GM21381 (cell line): Measurements from ENCODE around the gene OSBP2.

Source experiments
- ATAC-seq: cut with Tn5 transposase; IDR thresholded peaks from one replicate; pipeline ENCODE4 v1.9.1; 2021; ENCODE audit warnings: mild to moderate bottlenecking, moderate library complexity; ENCODE audit not compliant: unreplicated experiment

Gene OSBP2

GRCh38 chr22:30838111-30838510, 143.4 kb downstream of the OSBP2 start:
- ATAC-seq = no peak

GRCh38 chr22:30841273-30841672, 146.6 kb downstream of the OSBP2 start:
- ATAC-seq = no peak

- no peak for ATAC-seq
Observed at GRCh38 chr22:30843245-30843644, 148.6 kb downstream of the OSBP2 start.

GRCh38 chr22:30847583-30847982, 152.9 kb downstream of the OSBP2 start:
- ATAC-seq = no peak

- no peak for ATAC-seq
Observed at GRCh38 chr22:30855266-30855665, 160.6 kb downstream of the OSBP2 start.

GRCh38 chr22:30855677-30856518, 161.2 kb downstream of the OSBP2 start:
- ATAC-seq = no peak

GRCh38 chr22:30856741-30857502, 162.2 kb downstream of the OSBP2 start:
- no peak for ATAC-seq

- no peak for ATAC-seq
Observed at GRCh38 chr22:30857791-30858190, 163.1 kb downstream of the OSBP2 start.

- ATAC-seq = no peak
Observed at GRCh38 chr22:30858976-30859713, 164.5 kb downstream of the OSBP2 start.

GRCh38 chr22:30859714-30860095, 165.0 kb downstream of the OSBP2 start:
- no peak for ATAC-seq

GRCh38 chr22:30860176-30861105, 165.8 kb downstream of the OSBP2 start:
- no peak for ATAC-seq

GRCh38 chr22:30861131-30861530, 166.5 kb downstream of the OSBP2 start:
- ATAC-seq = no peak

GRCh38 chr22:30861688-30862552, 167.2 kb downstream of the OSBP2 start:
- ATAC-seq = no peak

- ATAC-seq = no peak
Observed at GRCh38 chr22:30863081-30863833, 168.6 kb downstream of the OSBP2 start.

GRCh38 chr22:30864441-30865420, 170.1 kb downstream of the OSBP2 start:
- no peak for ATAC-seq

GRCh38 chr22:30865656-30866055, 171.0 kb downstream of the OSBP2 start:
- ATAC-seq = no peak

GRCh38 chr22:30866216-30866615, 171.5 kb downstream of the OSBP2 start:
- ATAC-seq = no peak
